Fibroblast of lung (primary cell): Measurements from ENCODE around the gene FAM107B.

Experiments used
- CTCF ChIP-seq, 2 donors: IDR thresholded peaks in 1 of 2; conservative IDR thresholded peaks in 1 of 2; 1 replicate in 1 of 2; 2 replicates in 1 of 2; pipeline ENCODE4 v1.5.1; 2011 to 2012; ENCODE audit warnings: low read length in 2 of 2, control low read depth in 1 of 2, inconsistent platforms in 1 of 2, low read depth in 1 of 2, mild to moderate bottlenecking in 1 of 2
- EZH2 ChIP-seq: IDR thresholded peaks from 2 replicates; pipeline ENCODE4 v1.5.1; 2012; ENCODE audit warnings: low read length, control low read depth, mild to moderate bottlenecking; ENCODE audit errors: missing control alignments

DNA sequence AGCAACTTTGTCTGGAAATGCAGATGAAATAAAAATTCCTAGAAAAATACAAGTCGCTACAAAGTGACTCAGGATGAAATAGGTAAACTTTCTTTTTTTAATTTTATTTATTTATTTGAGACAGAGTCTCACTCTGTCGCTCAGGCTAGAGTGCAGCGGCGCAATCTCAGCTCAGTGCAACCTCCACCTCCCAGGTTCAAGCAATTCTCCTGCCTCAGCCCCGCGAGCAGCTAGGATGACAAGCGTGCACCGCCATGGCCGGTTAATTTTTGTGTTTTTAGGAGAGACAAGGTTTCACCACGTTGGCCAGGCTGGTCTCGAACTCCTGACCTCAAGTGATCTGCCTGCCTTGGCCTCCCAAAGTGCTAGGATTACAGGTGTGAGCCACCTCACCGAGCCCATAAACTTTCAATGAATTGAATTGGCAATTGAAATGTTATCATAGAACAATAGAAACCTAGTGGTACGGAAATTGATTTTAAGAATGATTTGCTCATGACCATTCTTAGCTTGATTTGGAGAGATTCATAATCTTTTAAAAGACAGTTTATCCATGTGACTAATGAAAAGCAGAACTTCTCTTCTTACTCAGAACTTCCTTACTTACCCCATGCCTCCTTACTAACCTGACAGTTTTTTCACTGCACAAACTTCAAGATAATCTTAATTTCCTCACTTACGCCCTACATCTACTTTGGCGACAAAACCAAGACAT is 161.7 kb downstream of the FAM107B start:
- TF ChIP-seq CTCF (conservative IDR thresholded peaks at IDR 0.05 in 1 of 2, IDR thresholded peaks at IDR 0.05 in 1 of 2; ENCODE audit: low read depth in 1 of 2, low read length in 2 of 2) (no peak), EZH2 (no peak)
